ENCODE data around the gene CCDC34.

Gene CCDC34

DNA sequence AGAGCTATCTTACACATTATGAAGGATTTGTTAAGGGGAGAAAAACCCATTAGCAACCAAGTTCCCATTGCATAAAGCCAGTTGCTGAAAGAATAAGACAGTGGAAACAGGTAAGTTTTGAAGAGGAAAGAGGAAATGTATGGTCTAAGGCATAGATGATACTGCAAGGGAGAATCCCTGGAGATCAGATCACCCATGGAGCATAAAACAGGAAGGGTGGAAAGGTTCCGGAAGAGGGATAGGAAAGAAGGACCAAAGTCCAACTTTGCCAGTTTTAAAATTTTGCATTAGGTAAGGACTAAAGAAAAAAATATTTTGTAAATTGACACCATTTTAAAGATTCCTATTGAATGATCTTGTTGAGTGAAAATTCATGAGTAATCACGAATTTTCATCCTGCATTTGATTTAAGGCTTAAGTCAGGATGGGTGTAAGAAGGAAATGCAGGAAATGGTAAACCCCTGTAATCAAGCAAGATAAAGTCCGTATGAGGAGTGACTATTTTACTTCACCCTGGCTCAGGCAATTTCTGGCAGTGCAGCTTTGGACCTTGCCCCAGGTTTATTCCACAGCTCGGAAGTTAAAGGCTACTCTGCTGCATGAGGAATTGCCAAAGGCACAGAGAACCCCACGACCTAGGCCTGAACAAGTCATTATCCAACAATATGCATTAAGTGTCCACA is 70.9 kb downstream of the CCDC34 start:
- H3K27ac Mint-ChIP-seq, result no peak overlapping the region
- no peak overlapping the region for H3K4me3 Mint-ChIP-seq
- H3K27me3 Mint-ChIP-seq, result no peaks in the 10 kb centered on the region
- peaks cover 21% of the 10 kb centered on the region for H3K9me3 Mint-ChIP-seq
- intact Hi-C loops (cut with micrococcal nuclease), result no loop called here
- no peaks in the 10 kb centered on the region for H3K36me3 Mint-ChIP-seq (ENCODE audit: low read depth)
- H3K4me1 Mint-ChIP-seq (ENCODE audit: low read depth), result no peaks in the 10 kb centered on the region

DNA sequence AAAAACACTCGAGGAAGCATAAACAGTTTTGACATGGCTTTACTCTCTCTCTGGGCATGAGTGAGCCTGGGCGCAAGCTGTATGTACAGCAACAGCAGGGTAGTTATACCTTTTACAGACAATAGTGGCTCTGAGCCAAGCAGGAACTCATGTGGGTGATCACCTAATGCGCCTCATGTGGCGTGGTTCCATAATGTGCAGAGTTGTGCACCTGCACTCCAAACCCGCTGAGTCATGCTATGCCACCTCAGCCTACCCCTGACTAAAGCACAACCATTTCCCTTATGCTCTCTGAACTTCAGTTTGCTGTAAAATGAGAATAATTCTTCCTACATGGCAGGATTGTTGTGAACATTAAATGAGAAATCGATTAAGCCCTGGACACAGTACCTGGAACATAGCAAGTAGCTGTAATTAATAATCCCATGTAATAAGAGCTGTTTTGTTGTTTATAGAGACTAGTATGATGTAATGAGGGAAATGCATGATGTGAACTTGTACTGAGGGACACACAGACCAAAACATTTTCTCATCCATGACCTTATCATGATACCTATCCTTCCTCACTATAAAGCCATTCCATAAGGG is 71.6 kb downstream of the CCDC34 start:
- no peak overlapping the region for H3K4me3 Mint-ChIP-seq
- no peaks in the 10 kb centered on the region for H3K4me1 Mint-ChIP-seq (ENCODE audit: low read depth)
- no peaks in the 10 kb centered on the region for H3K27me3 Mint-ChIP-seq
- peaks cover 21% of the 10 kb centered on the region for H3K9me3 Mint-ChIP-seq
- intact Hi-C loops (cut with micrococcal nuclease), result no loop called here
- no peaks in the 10 kb centered on the region for H3K36me3 Mint-ChIP-seq (ENCODE audit: low read depth)
- H3K27ac Mint-ChIP-seq, result no peak overlapping the region

DNA sequence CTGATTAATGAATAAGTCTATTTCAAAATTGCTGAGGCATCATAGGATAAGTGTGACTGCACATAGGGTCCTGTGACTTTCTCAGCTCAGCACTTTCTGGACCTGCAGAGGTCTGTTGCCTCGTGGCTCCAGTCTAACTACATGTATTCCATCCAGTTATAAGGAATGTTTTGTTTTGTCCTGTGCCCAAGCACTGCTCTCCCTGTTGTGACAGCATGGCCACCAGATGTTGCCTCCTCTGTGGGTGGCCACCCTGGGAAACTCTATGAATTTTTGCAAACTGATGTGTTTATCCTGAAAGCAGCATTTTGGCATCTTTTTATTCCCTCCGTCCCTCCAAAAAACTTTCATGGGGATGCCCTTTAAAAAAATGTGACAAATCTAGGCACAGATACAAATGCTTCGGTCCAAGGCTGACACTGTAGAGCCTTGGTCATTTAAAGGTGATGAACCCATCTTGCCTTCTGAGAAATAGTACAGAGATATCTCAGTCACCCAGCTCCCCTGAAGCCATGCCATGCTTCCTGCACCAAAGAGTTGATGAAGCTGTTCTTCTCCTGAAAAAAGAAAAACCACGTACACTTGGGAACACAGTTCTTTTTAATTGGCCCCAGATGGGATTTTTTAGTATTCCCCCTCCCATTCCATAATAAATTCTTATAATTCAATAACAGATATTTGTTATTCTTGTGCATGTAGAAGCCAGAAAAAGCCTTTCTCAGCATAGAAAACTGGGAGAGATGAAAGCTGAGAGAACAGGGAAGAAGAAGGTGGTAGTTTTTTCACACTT is 72.6 kb downstream of the CCDC34 start:
- H3K27ac Mint-ChIP-seq, result no peak overlapping the region
- H3K4me1 Mint-ChIP-seq (ENCODE audit: low read depth), result no peaks in the 10 kb centered on the region

More for the DNA sequence above, 72.6 kb downstream of the CCDC34 start:
- peaks cover 21% of the 10 kb centered on the region for H3K9me3 Mint-ChIP-seq
- no peak overlapping the region for H3K4me3 Mint-ChIP-seq
- no peaks in the 10 kb centered on the region for H3K36me3 Mint-ChIP-seq (ENCODE audit: low read depth)
- no peaks in the 10 kb centered on the region for H3K27me3 Mint-ChIP-seq
- intact Hi-C loops (cut with micrococcal nuclease), result no loop called here
